GM18502 (cell line): ENCODE data around the gene STK32C.

Source experiments
- ATAC-seq: cut with Tn5 transposase; IDR thresholded peaks from one replicate; pipeline ENCODE4 v1.9.1; 2021; ENCODE audit warnings: mild to moderate bottlenecking; ENCODE audit not compliant: unreplicated experiment, poor library complexity

The STK32C gene

GRCh38 chr10:132203256-132204077 is 104.3 kb downstream of the STK32C start:
- no peak for ATAC-seq

GRCh38 chr10:132202070-132202970 is 105.4 kb downstream of the STK32C start:
- ATAC-seq, result no peak

GRCh38 chr10:132201111-132201969 is 106.4 kb downstream of the STK32C start:
- no peak for ATAC-seq

GRCh38 chr10:132200344-132201110 is 107.2 kb downstream of the STK32C start:
- no peak for ATAC-seq

- no peak for ATAC-seq
Measured at GRCh38 chr10:132199854-132200311, 107.9 kb downstream of the STK32C start.

- no peak for ATAC-seq
Measured at GRCh38 chr10:132199268-132199853, 108.4 kb downstream of the STK32C start.

- ATAC-seq, result no peak
Measured at GRCh38 chr10:132198381-132199181, 109.2 kb downstream of the STK32C start.

- no peak for ATAC-seq
Measured at GRCh38 chr10:132198068-132198370, 109.7 kb downstream of the STK32C start.

GRCh38 chr10:132197271-132198067 is 110.3 kb downstream of the STK32C start:
- no peak for ATAC-seq

- ATAC-seq, result no peak
Measured at GRCh38 chr10:132196178-132197113, 111.3 kb downstream of the STK32C start.

GRCh38 chr10:132195366-132196075 is 112.2 kb downstream of the STK32C start:
- no peak for ATAC-seq

- no peak for ATAC-seq
Measured at GRCh38 chr10:132194726-132195125, 113.0 kb downstream of the STK32C start.

- no peak for ATAC-seq
Measured at GRCh38 chr10:132193907-132194552, 113.7 kb downstream of the STK32C start.

GRCh38 chr10:132192991-132193665 is 114.6 kb downstream of the STK32C start:
- no peak for ATAC-seq
